Measurements from ENCODE around the gene TP53.
A peak's percentile ranks its signal among the peaks of the same experiment; 100 is the strongest.

- TF ChIP-seq CTCF (conservative IDR thresholded peaks at IDR 0.05 in 1 of 2, IDR thresholded peaks at IDR 0.05 in 1 of 2; ENCODE audit: low read depth in 1 of 2, low read length in 2 of 2), result no peak
- TF ChIP-seq EZH2 (IDR thresholded peaks at IDR 0.05; ENCODE audit: low read length, missing control alignments), result peak; percentile 57
These were observed 25.0 kb upstream of the TP53 start for GRCh38 chr17:7712111-7712771.
